Gastroesophageal sphincter (tissue), 4 donors: ENCODE measurements around the gene REC8. TPM values are rescaled to one million over a fixed set of nuclear protein-coding genes. Genes with fewer than 3 reads are reported as not detected.

Experiments
- ATAC-seq: fragments of 150-250 bp; one replicate; pipeline ENCODE4 v1.9.1; 2016; ENCODE audit warnings: mild to moderate bottlenecking, moderate library complexity
- H3K27ac ChIP-seq, 4 donors: fragments of 200-600 bp; sonication (generic) in 3 of 4; 1 replicate in 3 of 4; 2 replicates in 1 of 4; pipeline ENCODE4 v1.5.1; 2016 to 2019
- H3K27me3 ChIP-seq: fragments of 200-600 bp; sonication (generic); one replicate; pipeline ENCODE4 v1.5.1; 2019
- H3K36me3 ChIP-seq, 2 donors: fragments of 200-600 bp; sonication (generic); one replicate each; pipeline ENCODE4 v1.5.1; 2019; ENCODE audit warnings: control low read depth in 1 of 2
- H3K4me1 ChIP-seq, 3 donors: fragments of 200-600 bp; sonication (generic); 1 replicate in 2 of 3; 2 replicates in 1 of 3; pipeline ENCODE4 v1.5.1; 2016 to 2019; ENCODE audit warnings: control low read depth in 2 of 3
- H3K4me3 ChIP-seq, 2 donors: fragments of 200-600 bp; sonication (generic); one replicate each; pipeline ENCODE4 v1.5.1; 2019; ENCODE audit warnings: mild to moderate bottlenecking in 1 of 2, moderate library complexity in 1 of 2
- H3K9me3 ChIP-seq, 3 donors: fragments of 200-600 bp; sonication (generic); one replicate each; pipeline ENCODE4 v1.5.1; 2017 to 2019; ENCODE audit warnings: control low read depth in 2 of 3
- CTCF ChIP-seq, 4 experiments: fragments of 200-600 bp in 2 of 4; fragments of 450-650 bp in 2 of 4; sonication (generic) in 1 of 4; IDR thresholded peaks; one replicate each; pipeline ENCODE4 v1.5.1; 2017 to 2019; ENCODE audit warnings: antibody characterized with exemption in 4 of 4, mild to moderate bottlenecking in 2 of 4, moderate library complexity in 2 of 4
- EP300 ChIP-seq: sonication (generic); formaldehyde crosslinking; IDR thresholded peaks from one replicate; pipeline ENCODE4 v1.6.1; 2017; ENCODE audit warnings: antibody characterized with exemption, mild to moderate bottlenecking
- POLR2A ChIP-seq, 2 donors: fragments of 450-650 bp; IDR thresholded peaks; one replicate each; pipeline ENCODE4 v1.6.1; 2017; ENCODE audit warnings: antibody characterized with exemption in 2 of 2, mild to moderate bottlenecking in 2 of 2, moderate library complexity in 1 of 2
- POLR2AphosphoS5 ChIP-seq: sonication (generic); formaldehyde crosslinking; IDR thresholded peaks from one replicate; pipeline ENCODE4 v1.6.1; 2017; ENCODE audit warnings: antibody characterized with exemption
- WGBS, 2 donors: methylation state at CpG; one replicate each; pipeline ENCODE4 v1.1.5; 2018; ENCODE audit warnings: low coverage in 1 of 2; 5-methylcytosine and 5-hydroxymethylcytosine counted together
- total RNA-seq, 4 donors: library from RNA; depleted of rRNA; stranded (reverse); fragments of >200 nt; gene quantifications; one replicate each; pipeline ENCODE4 v1.1.0, GENCODE V29; 2016

REC8 gene
- total RNA-seq, 4 donors from 2014 or later, result 1.6 to 8.2 (median 6.8) TPM

- H3K4me3 ChIP-seq, result peak overlapping the region; percentile 69 to 92
- no peaks in the 10 kb centered on the region for H3K27me3 ChIP-seq
- WGBS, 2 donors, result 17 to 31% methylated on average over 6 to 7 of the region's 9 CpGs
- peaks cover 0 to 25% of the 10 kb centered on the region in 2 donors for H3K36me3 ChIP-seq
- H3K4me1 ChIP-seq, result peaks cover 0 to 73% (median 25%) of the 10 kb centered on the region in 3 donors
- TF ChIP-seq EP300, result no peak
- H3K27ac ChIP-seq, result peak overlapping the region; percentile 66 to 98 (median 91)
- ATAC-seq, result no peak
- H3K9me3 ChIP-seq, result no peaks in the 10 kb centered on the region
These were observed 26.0 kb upstream of the REC8 start for GRCh38 chr14:24145690-24146452.

- TF ChIP-seq CTCF (IDR thresholded peaks at IDR 0.05) (no peak), POLR2AphosphoS5 (peak; percentile 57)
- ATAC-seq, result peak; percentile 81
- H3K27me3 ChIP-seq, result no peaks in the 10 kb centered on the region
- peak within 1 kb of the TSS; percentile 78 to 98 (median 91) for H3K27ac ChIP-seq
- peaks cover 0 to 32% of the 10 kb centered on the region in 2 donors for H3K36me3 ChIP-seq
- 0% methylated on average over 5 to 7 of the region's 25 CpGs for WGBS, 2 donors
- H3K4me3 ChIP-seq, result peak within 1 kb of the TSS; percentile 69 to 92
- H3K4me1 ChIP-seq, result peaks cover 0 to 72% (median 25%) of the 10 kb centered on the region in 3 donors
- H3K9me3 ChIP-seq, result no peaks in the 10 kb centered on the region
These were observed 25.4 kb upstream of the REC8 start, which contains the start of gene PSME2 for GRCh38 chr14:24146453-24146977. PSME2 (minus strand) TSS chr14:24146610; CDS start chr14:24146581, 29 bp downstream.

GRCh38 chr14:24146978-24147760 is 24.7 kb upstream of the REC8 start, which contains the start of gene RNF31:
RNF31 (plus strand) TSS chr14:24147498; CDS start chr14:24147699, 201 bp downstream.
- Histone ChIP-seq H3K4me3 (peak within 1 kb of the TSS; percentile 69 to 92), H3K9me3 (no peaks in the 10 kb centered on the region), H3K27me3 (no peaks in the 10 kb centered on the region), H3K27ac (peak within 1 kb of the TSS; percentile 78 to 98 (median 91)), H3K4me1 (peaks cover 0 to 68% (median 22%) of the 10 kb centered on the region in 3 donors), H3K36me3 (peaks cover 0 to 38% of the 10 kb centered on the region in 2 donors)
- ATAC-seq, result peak; percentile 96
- TF ChIP-seq POLR2A (IDR thresholded peaks at IDR 0.05) (peak; percentile 25 to 47), CTCF (IDR thresholded peaks at IDR 0.05) (no peak), POLR2AphosphoS5 (peak; percentile 81), EP300 (no peak)
- WGBS, 2 donors, result 0% methylated on average over 20 of the region's 57 CpGs

- ATAC-seq, result no peak
- WGBS, 2 donors, result 6 to 10% methylated on average over 2 to 9 of the region's 29 CpGs
- H3K27me3 ChIP-seq, result no peaks in the 10 kb centered on the region
- H3K4me3 ChIP-seq, result peak overlapping the region; percentile 69 to 92
- H3K4me1 ChIP-seq, result peaks cover 0 to 61% (median 21%) of the 10 kb centered on the region in 3 donors
- H3K27ac ChIP-seq, result peak overlapping the region; percentile 78 to 98 (median 91)
- TF ChIP-seq EP300 (no peak), POLR2A (IDR thresholded peaks at IDR 0.05) (no peak), POLR2AphosphoS5 (no peak), CTCF (IDR thresholded peaks at IDR 0.05) (no peak)
- no peaks in the 10 kb centered on the region for H3K9me3 ChIP-seq
- peaks cover 0 to 46% of the 10 kb centered on the region in 2 donors for H3K36me3 ChIP-seq
These were observed 24.0 kb upstream of the REC8 start for GRCh38 chr14:24147761-24148428.
